KMS-11 (cell line): ENCODE data around the gene TULP4.
"Not testable (repeated sequence)": the region's sequence is repeated elsewhere in the genome, so short reads cannot be mapped to it uniquely, and the experiment has no call there.

ENCODE experiments used
- H2AFZ ChIP-seq: fragments of 200-600 bp; sonication (generic); 2 replicates; pipeline ENCODE4 v1.6.1; 2016; ENCODE audit warnings: antibody characterized with exemption, mixed run types, low read depth
- H3K27ac ChIP-seq: fragments of 200-600 bp; sonication (generic); 2 replicates; pipeline ENCODE4 v1.6.1; 2016; ENCODE audit warnings: mild to moderate bottlenecking, mixed run types
- H3K27me3 ChIP-seq: fragments of 200-600 bp; sonication (generic); 2 replicates; pipeline ENCODE4 v1.6.1; 2017; ENCODE audit warnings: mild to moderate bottlenecking, low read depth, mixed run types, moderate library complexity; ENCODE audit not compliant: insufficient read depth
- H3K36me3 ChIP-seq: fragments of 200-600 bp; sonication (generic); 2 replicates; pipeline ENCODE4 v1.6.1; 2017; ENCODE audit warnings: mild to moderate bottlenecking, mixed run types; ENCODE audit not compliant: insufficient read depth
- H3K4me1 ChIP-seq: fragments of 200-600 bp; sonication (generic); 2 replicates; pipeline ENCODE4 v1.6.1; 2016; ENCODE audit warnings: mild to moderate bottlenecking, low read depth, mixed run types; ENCODE audit not compliant: poor library complexity, severe bottlenecking
- H3K4me2 ChIP-seq: fragments of 200-600 bp; sonication (generic); 2 replicates; pipeline ENCODE4 v1.7.0; 2016; ENCODE audit warnings: mild to moderate bottlenecking, mixed run types
- H3K4me3 ChIP-seq: fragments of 200-600 bp; sonication (generic); IDR thresholded peaks from 2 replicates; pipeline ENCODE4 v1.6.1; 2017; ENCODE audit warnings: low read depth, low read length, mixed read lengths; ENCODE audit not compliant: insufficient read depth
- H3K79me2 ChIP-seq: fragments of 200-600 bp; sonication (generic); 2 replicates; pipeline ENCODE4 v1.6.1; 2016; ENCODE audit warnings: low read depth, mixed run types; ENCODE audit not compliant: insufficient read depth
- H3K9ac ChIP-seq: fragments of 200-600 bp; sonication (generic); 2 replicates; pipeline ENCODE4 v1.6.1; 2016; ENCODE audit warnings: mild to moderate bottlenecking, mixed run types
- H4K20me1 ChIP-seq: fragments of 200-600 bp; sonication (generic); 2 replicates; pipeline ENCODE4 v1.6.1; 2016; ENCODE audit warnings: mild to moderate bottlenecking, mixed run types; ENCODE audit not compliant: insufficient read depth
- TF ChIP-seq, protein P1 (sequence below): fragments of 200-600 bp; sonication (generic); conservative IDR thresholded peaks from 2 replicates; pipeline ENCODE4 v1.6.1; 2017; ENCODE audit warnings: low read depth, mild to moderate bottlenecking, antibody characterized with exemption, low read length, moderate library complexity, mixed read lengths

TULP4 gene

DNA sequence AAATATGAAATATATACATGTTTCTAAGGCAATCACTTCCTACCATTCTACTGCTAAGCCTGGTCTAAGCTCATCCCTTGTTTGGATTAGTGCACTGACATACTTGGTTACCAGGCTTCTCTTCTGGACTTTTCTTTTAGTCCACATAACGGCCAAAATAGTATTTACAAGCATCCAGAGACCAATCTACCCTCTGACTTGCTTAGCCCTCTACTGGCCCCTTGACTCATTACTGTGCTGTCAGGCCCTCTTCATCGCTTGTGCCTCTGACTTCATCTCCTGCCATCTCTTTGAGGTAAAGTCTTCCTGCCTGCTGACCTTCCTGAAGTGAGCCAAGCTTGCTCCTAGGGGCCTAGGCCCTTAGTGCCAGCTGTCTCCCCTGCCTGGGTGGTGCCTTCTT is 35.1 kb downstream of the TULP4 start:
- Histone ChIP-seq H3K79me2 (no peaks in the 10 kb centered on the region; the same call in 1 of the 2 replicates), H3K36me3 (no peaks in the 10 kb centered on the region), H3K4me2 (no peak overlapping the region), H2AFZ (no peak overlapping the region), H4K20me1 (no peaks in the 10 kb centered on the region), H3K27me3 (no peaks in the 10 kb centered on the region), H3K4me3 (no peak overlapping the region), H3K9ac (no peak overlapping the region), H3K27ac (no peak overlapping the region), H3K4me1 (no peaks in the 10 kb centered on the region)
- TF ChIP-seq, protein P1, sequence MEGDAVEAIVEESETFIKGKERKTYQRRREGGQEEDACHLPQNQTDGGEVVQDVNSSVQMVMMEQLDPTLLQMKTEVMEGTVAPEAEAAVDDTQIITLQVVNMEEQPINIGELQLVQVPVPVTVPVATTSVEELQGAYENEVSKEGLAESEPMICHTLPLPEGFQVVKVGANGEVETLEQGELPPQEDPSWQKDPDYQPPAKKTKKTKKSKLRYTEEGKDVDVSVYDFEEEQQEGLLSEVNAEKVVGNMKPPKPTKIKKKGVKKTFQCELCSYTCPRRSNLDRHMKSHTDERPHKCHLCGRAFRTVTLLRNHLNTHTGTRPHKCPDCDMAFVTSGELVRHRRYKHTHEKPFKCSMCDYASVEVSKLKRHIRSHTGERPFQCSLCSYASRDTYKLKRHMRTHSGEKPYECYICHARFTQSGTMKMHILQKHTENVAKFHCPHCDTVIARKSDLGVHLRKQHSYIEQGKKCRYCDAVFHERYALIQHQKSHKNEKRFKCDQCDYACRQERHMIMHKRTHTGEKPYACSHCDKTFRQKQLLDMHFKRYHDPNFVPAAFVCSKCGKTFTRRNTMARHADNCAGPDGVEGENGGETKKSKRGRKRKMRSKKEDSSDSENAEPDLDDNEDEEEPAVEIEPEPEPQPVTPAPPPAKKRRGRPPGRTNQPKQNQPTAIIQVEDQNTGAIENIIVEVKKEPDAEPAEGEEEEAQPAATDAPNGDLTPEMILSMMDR = no peak

DNA sequence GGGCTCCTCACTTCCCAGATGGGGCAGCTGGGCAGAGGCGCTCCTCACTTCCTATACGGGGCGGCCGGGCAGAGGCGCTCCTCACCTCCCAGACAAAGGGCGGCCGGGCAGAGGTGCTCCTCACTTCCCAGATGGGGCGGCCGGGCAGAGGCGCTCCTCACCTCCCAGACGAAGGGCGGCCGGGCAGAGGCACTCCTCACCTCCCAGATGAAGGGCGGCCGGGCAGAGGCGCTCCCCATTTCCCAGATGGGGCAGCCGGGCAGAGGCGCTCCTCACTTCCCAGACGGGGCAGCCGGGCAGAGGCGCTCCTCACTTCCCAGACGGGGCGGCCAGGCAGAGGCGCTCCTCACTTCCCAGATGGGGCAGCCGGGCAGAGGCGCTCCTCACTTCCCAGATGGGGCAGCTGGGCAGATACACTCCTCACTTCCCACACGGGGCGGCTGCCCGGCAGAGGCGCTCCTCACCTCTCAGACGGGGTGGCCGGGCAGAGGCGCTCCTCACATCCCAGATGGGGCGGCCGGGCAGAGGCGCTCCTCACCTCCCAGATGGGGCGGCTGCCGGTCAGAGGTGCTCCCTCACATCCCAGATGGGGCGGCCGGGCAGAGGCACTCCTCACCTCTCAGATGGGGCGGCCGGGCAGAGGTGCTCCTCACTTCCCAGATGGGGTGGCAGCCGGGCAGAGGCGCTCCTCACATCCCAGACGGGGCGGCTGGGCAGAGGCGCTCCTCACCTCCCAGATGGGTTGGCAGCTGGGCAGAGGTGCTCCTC is 36.7 kb downstream of the TULP4 start:
- not testable (repeated sequence) for H3K4me1 ChIP-seq, H4K20me1 ChIP-seq, H3K79me2 ChIP-seq, H3K4me3 ChIP-seq, H3K27me3 ChIP-seq, H3K9ac ChIP-seq, H3K36me3 ChIP-seq, H3K27ac ChIP-seq, H2AFZ ChIP-seq, H3K4me2 ChIP-seq

GRCh38 chr6:158349505-158350275 is 37.4 kb downstream of the TULP4 start:
- not testable (repeated sequence) for H3K27ac ChIP-seq, H3K4me1 ChIP-seq, H3K4me2 ChIP-seq, H3K27me3 ChIP-seq, H4K20me1 ChIP-seq, H2AFZ ChIP-seq, H3K79me2 ChIP-seq, H3K9ac ChIP-seq, H3K4me3 ChIP-seq, H3K36me3 ChIP-seq

- not testable (repeated sequence) for H3K79me2 ChIP-seq, H3K27me3 ChIP-seq, H3K9ac ChIP-seq, H4K20me1 ChIP-seq, H3K4me1 ChIP-seq, H3K36me3 ChIP-seq, H3K4me2 ChIP-seq, H3K27ac ChIP-seq, H2AFZ ChIP-seq, H3K4me3 ChIP-seq
Observed at GRCh38 chr6:158350731-158351130, 38.5 kb downstream of the TULP4 start.

GRCh38 chr6:158353883-158354877 is 41.9 kb downstream of the TULP4 start:
- peaks cover 19% of the 10 kb centered on the region for H3K4me1 ChIP-seq
- no peak overlapping the region for H2AFZ ChIP-seq
- H3K9ac ChIP-seq = no peak overlapping the region
- H3K4me2 ChIP-seq = no peak overlapping the region
- no peaks in the 10 kb centered on the region for H3K36me3 ChIP-seq
- H3K79me2 ChIP-seq = no peaks in the 10 kb centered on the region
- H3K27ac ChIP-seq = no peak overlapping the region
- no peaks in the 10 kb centered on the region for H4K20me1 ChIP-seq
- H3K4me3 ChIP-seq = no peak overlapping the region
- TF ChIP-seq, protein P1 = no peak
- H3K27me3 ChIP-seq = no peaks in the 10 kb centered on the region
